K562 (cell line): Measurements from ENCODE around the gene ACOT7. TPM values are rescaled to one million over a fixed set of nuclear protein-coding genes. Genes with fewer than 3 reads are reported as not detected.

Experiments used
- ATAC-seq: fragments of 200-7000 bp; cut with Tn5 transposase; 3 replicates; pipeline ENCODE4 v1.9.1; 2020; ENCODE audit warnings: moderate library complexity
- BruUV-seq: library from RNA; stranded (reverse); fragments of 400-500 nt; replicated peaks from 2 replicates; lab custom pipeline; 2021; lab: Mats Ljungman, UMichigan
- CTCF ChIA-PET: fragments of 300-600 bp; formaldehyde crosslinking; extraction: SDS; loops from one replicate; lab custom pipeline; 2021; ENCODE audit warnings: low intra/inter-chr PET ratio; lab: Yijun Ruan, JAX
- POLR2A ChIA-PET: fragments of 300-600, 350-650 bp; sonication (Branson Sonifier 250); formaldehyde crosslinking; extraction: SDS; loops from one replicate; lab custom pipeline; 2021; ENCODE audit warnings: antibody characterized with exemption, inconsistent platforms; lab: Yijun Ruan, JAX
- DNase-seq, 4 experiments: peaks; one replicate each; pipeline versions ENCODE4 v3.0.0 to v3.0.0-alpha.2; 2011 to 2018; ENCODE audit warnings: low spot score in 3 of 4, mixed read lengths in 3 of 4; ENCODE audit errors: extremely low read depth in 1 of 4
- FAIRE-seq: peaks from 2 replicates; lab custom pipeline; 2011; peaks lifted over from hg19 to GRCh38; lab: Jason Lieb, UNC
- H2AFZ ChIP-seq: 2 replicates; pipeline ENCODE4 v1.6.0; 2011; ENCODE audit warnings: low read depth, low read length, control low read depth, inconsistent platforms
- H3K27ac ChIP-seq: fragments of 200-600 bp; 3 replicates; pipeline ENCODE4 v1.8.0; 2011; ENCODE audit warnings: low read depth, mild to moderate bottlenecking, control low read depth, inconsistent platforms, low read length, moderate library complexity, mixed read lengths; ENCODE audit errors: extremely low read depth
- H3K27me3 ChIP-seq, 2 experiments: fragments of 300-600 bp in 1 of 2; 2 replicates in 1 of 2; 3 replicates in 1 of 2; pipeline versions ENCODE4 v1.6.0 to v1.8.0; 2011; ENCODE audit warnings: inconsistent platforms in 2 of 2, low read length in 2 of 2, mild to moderate bottlenecking in 1 of 2, mixed read lengths in 1 of 2, moderate library complexity in 1 of 2; ENCODE audit not compliant: control insufficient read depth in 2 of 2, insufficient read depth in 2 of 2
- H3K36me3 ChIP-seq: fragments of 300-600 bp; 3 replicates; pipeline ENCODE4 v1.8.0; 2011; ENCODE audit warnings: mild to moderate bottlenecking, low read length, inconsistent platforms; ENCODE audit not compliant: control insufficient read depth, insufficient read depth
- H3K4me1 ChIP-seq, 2 experiments: fragments of 200-600 bp in 1 of 2; replicated peaks in 1 of 2; 2 replicates in 1 of 2; 3 replicates in 1 of 2; pipeline versions ENCODE4 v1.5.1 to v1.8.0; 2011; ENCODE audit warnings: inconsistent platforms in 2 of 2, low read length in 2 of 2, mild to moderate bottlenecking in 1 of 2, mixed read lengths in 1 of 2, moderate library complexity in 1 of 2; ENCODE audit not compliant: control insufficient read depth in 2 of 2, insufficient read depth in 2 of 2
- H3K4me2 ChIP-seq: 2 replicates; pipeline ENCODE4 v1.6.1; 2011; ENCODE audit warnings: low read length, control low read depth, inconsistent platforms, mixed read lengths; ENCODE audit not compliant: insufficient read depth
- H3K4me3 ChIP-seq: fragments of 200-600 bp; sonication (generic), shearing (Covaris generic); 2 replicates; pipeline ENCODE4 v1.5.1; 2016; ENCODE audit warnings: control low read depth, inconsistent platforms
- H3K79me2 ChIP-seq: fragments of 200-600 bp; 3 replicates; pipeline ENCODE4 v1.8.0; 2011; ENCODE audit warnings: low read length, inconsistent platforms; ENCODE audit not compliant: control insufficient read depth, insufficient read depth
- H3K9ac ChIP-seq, 2 experiments: 2 replicates each; pipeline versions ENCODE4 v1.6.0 to v1.6.1; 2011; ENCODE audit warnings: low read depth in 2 of 2, low read length in 2 of 2, control low read depth in 1 of 2, inconsistent platforms in 1 of 2, mild to moderate bottlenecking in 1 of 2, mixed read lengths in 1 of 2; ENCODE audit not compliant: insufficient read depth in 1 of 2
- H3K9me1 ChIP-seq: one replicate; pipeline ENCODE4 v1.6.0; 2011; ENCODE audit warnings: inconsistent platforms, mild to moderate bottlenecking, low read length, moderate library complexity; ENCODE audit not compliant: control insufficient read depth, insufficient read depth
- H3K9me3 ChIP-seq: replicated peaks from 2 replicates; pipeline ENCODE4 v1.5.1; 2011; ENCODE audit warnings: low read depth, low read length, inconsistent platforms; ENCODE audit not compliant: control insufficient read depth, insufficient read depth
- H4K20me1 ChIP-seq: replicated peaks from 2 replicates; pipeline ENCODE4 v1.6.1; 2011; ENCODE audit warnings: low read length, inconsistent platforms, mixed read lengths; ENCODE audit not compliant: control insufficient read depth, insufficient read depth
- CEBPB ChIP-seq: fragments of 450-650 bp; IDR thresholded peaks from 2 replicates; pipeline ENCODE4 v1.6.1; 2016; ENCODE audit warnings: missing genetic modification characterization, missing compliant biosample characterization
- KDM1A ChIP-seq, 2 experiments: fragments of 450-650 bp; IDR thresholded peaks; 2 replicates each; pipeline ENCODE4 v1.6.1; 2016; ENCODE audit warnings: mild to moderate bottlenecking in 2 of 2
- ZNF24 ChIP-seq: fragments of 450-650 bp; IDR thresholded peaks from 2 replicates; pipeline ENCODE4 v1.6.1; 2016
- WGBS: fragments of 100-300 bp; shearing (Covaris generic); methylation state at CpG from one replicate; pipeline ENCODE4 v1.1.6; 2016; ENCODE audit warnings: low coverage, mixed read lengths; ENCODE audit not compliant: insufficient coverage; ENCODE audit errors: missing lambda C conversion rate; 5-methylcytosine and 5-hydroxymethylcytosine counted together
- in situ Hi-C: fragments of 300-500 bp; cut with MboI; formaldehyde crosslinking; loops from 4 replicates; pipeline ENCODE4 v1.15.0; 2018; ENCODE audit warnings: inconsistent platforms, mixed read lengths
- intact Hi-C: fragments of 100-400 bp; cut with micrococcal nuclease; formaldehyde crosslinking; loops from 2 replicates; pipeline ENCODE4 v1.14.2; 2022
- polyA plus RNA-seq, 8 experiments: library from polyadenylated mRNA; depleted of rRNA in 4 of 8; stranded (reverse) in 5 of 8; unstranded in 3 of 8; fragments of >200 nt; fragmentation: Nextera tagmentation in 2 of 8; fragmentation: Illumina TruSeq in 1 of 8; extraction: Ambion mirVana in 2 of 8; extraction: Trizol in 1 of 8; gene quantifications; 2 replicates each; pipeline versions ENCODE4 v1.2.1 to v1.2.3, GENCODE V29; 2011 to 2014; ENCODE audit warnings: inconsistent platforms in 1 of 8, missing spikeins in 1 of 8
- total RNA-seq, 7 experiments: library from RNA; depleted of rRNA in 6 of 7; stranded (reverse); fragments of >200 nt in 6 of 7; fragmentation: Illumina TruSeq in 2 of 7; extraction: Trizol in 2 of 7; gene quantifications; 2 replicates each; pipeline versions ENCODE4 v1.2.1 to v1.2.3, GENCODE V29; 2011 to 2021; ENCODE audit warnings: low replicate concordance in 1 of 7

The ACOT7 gene
- total and polyA plus RNA-seq, 9 of the 15 experiments (the other 6 are each of a cell fraction or from before 2014, with no cell fraction given), result 7.0 to 92.6 (median 37.2) TPM

- H3K9me1 ChIP-seq, result peaks cover 3% of the 10 kb centered on the region
- 69% methylated on average over 20 of the region's 22 CpGs for WGBS
- no peak for TF ChIP-seq KDM1A (IDR thresholded peaks at IDR 0.05)
- TF ChIP-seq ZNF24, result peak; percentile 69; the same call in 1 of the 2 replicates
- no peak for TF ChIP-seq CEBPB
- TF ChIP-seq, all 486 proteins: peak for 1
- H3K27me3 ChIP-seq, result no peaks in the 10 kb centered on the region
- H3K4me3 ChIP-seq, result no peak overlapping the region
- H3K79me2 ChIP-seq, result no peaks in the 10 kb centered on the region
- H3K4me1 ChIP-seq, result peaks cover 0 to 8% of the 10 kb centered on the region in 2 experiments; a peak in 1 of 5 replicates
- H3K36me3 ChIP-seq, result peaks cover 8% of the 10 kb centered on the region; the same call in 1 of the 3 replicates
- peaks cover 7% of the 10 kb centered on the region; the same call in 1 of the 2 replicates for H4K20me1 ChIP-seq
- H3K27ac ChIP-seq, result no peak overlapping the region
- intact Hi-C loops (no loop called here), in situ Hi-C loops (no loop called here)
- no TSS peak for BruUV-seq
- no peak overlapping the region for H3K4me2 ChIP-seq
- CTCF ChIA-PET, result interaction anchor here (0.5 kb wide), 1 partner anchor 11 kb away, joined by 3 read pairs; no protein-coding TSS in a partner anchor
- FAIRE-seq (no peak), DNase-seq (no peak), ATAC-seq (no peak)
- POLR2A ChIA-PET, result interaction anchor here (0.6 to 1.4 kb wide), 7 partner anchors 10 to 288 kb away, joined by 3 to 4 read pairs (median 3); no protein-coding TSS in a partner anchor
- 0 out of 4 replicates have a peak overlapping the region, but pooled peaks of 1 of the 2 experiments have one; percentile 41 for H3K9ac ChIP-seq
- H2AFZ ChIP-seq, result no peak overlapping the region
- no peaks in the 10 kb centered on the region for H3K9me3 ChIP-seq
These were observed 56.6 kb downstream of the ACOT7 start for GRCh38 chr1:6336776-6337622.
